HG03159 (cell line): ENCODE results near the gene KDELR1.
"Not testable (repeated sequence)": the region's sequence is repeated elsewhere in the genome, so short reads cannot be mapped to it uniquely, and the experiment has no call there.

Experiments
- ATAC-seq: cut with Tn5 transposase; IDR thresholded peaks from one replicate; pipeline ENCODE4 v1.9.1; 2021; ENCODE audit warnings: mild to moderate bottlenecking, moderate library complexity; ENCODE audit not compliant: unreplicated experiment

Gene KDELR1

DNA sequence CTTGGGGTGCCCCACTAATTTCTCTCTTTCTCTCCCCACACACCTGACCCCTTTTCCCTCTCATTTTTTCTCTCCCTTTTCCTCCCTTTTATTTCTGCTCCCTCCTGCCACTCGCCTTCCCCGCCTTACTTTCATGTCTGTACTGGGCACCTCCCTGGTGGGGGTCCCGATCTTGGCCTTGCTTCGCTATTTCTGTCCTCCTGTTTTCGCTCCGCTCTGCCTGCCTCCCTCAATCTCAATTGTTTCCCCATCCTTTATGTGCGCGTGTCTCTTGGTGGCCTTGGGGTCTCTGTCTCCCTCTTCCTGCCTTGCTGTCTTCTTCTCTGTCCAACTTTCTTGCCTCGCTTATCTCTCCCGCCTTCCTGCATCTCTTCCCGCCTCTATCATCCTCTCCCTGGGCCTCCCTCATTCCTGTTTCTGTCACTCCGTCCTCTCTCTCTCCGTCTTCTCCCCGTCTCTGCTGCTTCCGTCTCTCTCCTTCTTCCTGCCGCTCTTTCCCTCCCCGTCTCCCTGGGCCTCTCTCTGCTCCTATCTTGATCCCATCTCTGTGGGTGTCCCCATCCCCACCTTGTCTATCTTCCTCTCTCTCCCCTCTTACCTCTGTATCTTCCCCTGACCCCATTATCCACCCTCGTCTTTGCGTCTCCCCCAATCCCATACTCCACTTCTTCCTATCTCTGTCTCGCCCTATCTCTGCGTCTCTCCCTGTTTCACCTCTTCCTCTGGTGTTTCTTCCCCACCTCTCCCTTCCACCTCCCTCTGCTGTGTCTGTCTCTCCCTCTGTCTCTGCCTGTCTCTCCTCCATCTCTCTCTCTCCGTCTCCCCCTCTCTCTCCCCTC is 6.1 kb upstream of the KDELR1 start:
- ATAC-seq, result no peak

DNA sequence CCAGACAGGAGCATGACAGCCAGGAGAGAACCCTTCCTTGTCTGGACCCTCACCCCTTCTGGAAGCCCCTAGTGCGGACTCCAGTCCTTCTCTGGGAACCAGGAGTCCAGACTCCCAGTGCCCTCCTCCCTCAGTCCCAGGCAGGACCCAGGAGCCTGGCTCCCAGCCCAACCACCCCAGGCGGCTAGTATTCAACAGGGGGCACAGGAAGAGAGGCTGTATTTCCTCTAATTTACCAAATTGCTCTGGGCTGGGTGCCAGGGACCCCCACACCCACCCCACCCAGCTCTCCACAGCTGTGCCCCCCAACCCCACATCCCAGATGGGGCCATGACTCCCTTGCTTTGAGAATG is 5.4 kb upstream of the KDELR1 start:
- no peak for ATAC-seq

DNA sequence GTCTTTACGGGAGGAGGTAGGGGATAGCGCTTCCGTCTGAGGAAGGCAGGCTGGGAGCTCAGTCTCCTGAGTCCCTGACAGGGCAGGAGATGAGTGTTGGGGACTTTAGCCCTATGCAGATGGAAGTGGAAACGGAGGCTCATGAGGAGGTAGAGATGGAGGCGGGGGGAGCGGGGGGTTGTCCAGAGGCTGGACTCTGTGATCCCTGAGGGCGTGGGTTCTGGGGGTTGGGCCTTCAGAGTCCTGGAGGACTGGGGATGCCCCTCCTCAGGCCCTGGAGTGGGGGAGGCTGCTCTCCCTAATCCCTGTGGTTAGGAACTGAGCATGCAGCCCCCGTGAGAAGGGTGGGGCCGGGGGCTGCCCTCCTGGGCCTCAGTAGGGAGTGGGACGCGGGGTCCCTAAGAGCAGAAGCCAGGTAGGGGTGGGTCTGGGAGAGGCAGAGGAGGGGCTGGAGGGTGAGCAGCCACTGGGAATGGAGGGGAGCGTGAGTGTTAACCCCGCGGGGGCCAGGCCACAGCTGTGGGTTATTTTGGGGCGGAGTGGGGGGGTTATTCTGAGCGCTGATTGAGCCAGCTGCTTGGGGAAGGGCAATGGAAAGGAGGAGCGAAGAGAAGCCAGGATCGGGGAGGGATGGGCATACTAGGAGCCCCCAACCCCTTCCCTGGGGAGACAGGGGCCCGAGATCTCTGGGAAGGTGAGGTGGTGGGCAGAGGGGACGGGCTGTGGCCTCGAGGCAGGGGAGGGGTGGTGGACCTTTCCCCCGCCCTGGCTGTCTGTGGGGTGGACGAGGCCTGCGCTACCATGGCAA is 4.9 kb upstream of the KDELR1 start:
- ATAC-seq, result no peak

DNA sequence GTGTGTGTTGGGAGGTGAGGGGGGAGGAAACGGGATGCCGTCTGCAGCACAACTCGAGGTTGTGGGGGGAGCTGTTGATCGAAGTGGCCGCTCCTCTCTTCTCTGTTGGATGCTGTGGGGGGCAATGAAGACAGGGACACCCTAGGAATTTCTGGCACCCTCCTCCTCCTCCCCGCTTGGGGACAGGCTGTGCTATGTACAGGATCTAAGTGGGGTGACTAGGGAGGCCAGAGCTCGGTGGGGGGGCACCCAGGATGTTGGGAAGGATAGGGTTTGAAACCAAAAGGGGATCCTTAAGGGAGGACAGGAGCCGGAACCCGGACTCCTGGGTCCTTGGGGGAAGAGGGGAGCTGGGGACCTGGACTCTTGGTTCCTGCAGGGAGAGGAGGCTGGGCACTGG is 4.1 kb upstream of the KDELR1 start:
- ATAC-seq, result no peak

DNA sequence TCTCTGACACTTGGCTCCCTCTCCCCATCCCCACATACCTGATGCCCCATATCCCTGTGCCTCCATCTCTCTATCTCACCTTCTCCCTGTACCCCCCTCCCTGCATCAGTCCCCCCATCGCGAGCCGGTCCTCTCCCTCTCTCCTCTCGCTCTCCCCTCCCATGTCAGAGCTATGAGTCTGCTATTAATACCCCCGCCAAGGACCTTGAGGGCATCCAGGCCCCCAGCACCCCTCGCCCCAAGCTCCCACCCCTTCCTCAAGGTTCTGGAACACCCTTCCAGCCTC is 3.8 kb upstream of the KDELR1 start:
- ATAC-seq, result no peak

DNA sequence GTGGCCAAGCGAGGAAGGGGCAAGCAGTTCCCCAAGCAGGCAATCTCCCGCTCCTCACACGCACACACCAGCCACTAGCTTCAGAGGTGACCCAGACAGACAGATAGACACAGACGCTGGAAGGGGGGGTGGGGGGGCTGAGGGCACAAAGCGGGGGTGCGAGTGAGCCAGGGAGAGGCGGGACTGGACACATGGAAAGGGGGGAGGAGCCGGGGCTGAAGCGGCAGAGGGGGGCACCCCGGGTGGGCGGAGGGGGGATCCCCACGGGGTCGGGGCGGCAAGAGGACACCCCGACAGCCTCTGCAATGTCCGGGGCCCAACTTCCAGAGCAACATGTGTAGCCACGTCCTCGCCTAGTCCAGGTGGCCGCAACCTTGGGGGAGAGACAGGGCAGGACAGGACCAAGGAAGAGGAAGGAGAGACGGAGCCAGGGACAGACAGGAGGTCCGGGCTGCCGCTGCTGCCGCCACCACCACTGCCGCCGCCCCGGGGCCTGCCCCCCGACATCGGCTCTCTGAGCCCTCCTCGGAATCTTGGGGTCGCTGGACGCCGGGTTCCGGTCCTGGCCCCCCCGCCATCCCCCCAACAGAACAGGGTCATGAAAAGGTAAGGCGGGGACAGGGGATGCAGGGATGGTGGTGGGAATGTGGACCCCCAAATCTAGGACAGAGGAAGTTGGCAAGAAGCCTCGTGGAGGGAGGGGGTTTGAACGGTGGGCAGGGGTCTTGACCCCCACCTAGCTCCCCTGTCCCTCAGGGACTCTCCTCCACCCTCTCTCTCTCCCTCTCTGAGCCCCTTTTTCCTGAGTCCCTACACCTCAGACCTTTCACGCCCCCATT is 3.2 kb upstream of the KDELR1 start:
- ATAC-seq, result no peak

DNA sequence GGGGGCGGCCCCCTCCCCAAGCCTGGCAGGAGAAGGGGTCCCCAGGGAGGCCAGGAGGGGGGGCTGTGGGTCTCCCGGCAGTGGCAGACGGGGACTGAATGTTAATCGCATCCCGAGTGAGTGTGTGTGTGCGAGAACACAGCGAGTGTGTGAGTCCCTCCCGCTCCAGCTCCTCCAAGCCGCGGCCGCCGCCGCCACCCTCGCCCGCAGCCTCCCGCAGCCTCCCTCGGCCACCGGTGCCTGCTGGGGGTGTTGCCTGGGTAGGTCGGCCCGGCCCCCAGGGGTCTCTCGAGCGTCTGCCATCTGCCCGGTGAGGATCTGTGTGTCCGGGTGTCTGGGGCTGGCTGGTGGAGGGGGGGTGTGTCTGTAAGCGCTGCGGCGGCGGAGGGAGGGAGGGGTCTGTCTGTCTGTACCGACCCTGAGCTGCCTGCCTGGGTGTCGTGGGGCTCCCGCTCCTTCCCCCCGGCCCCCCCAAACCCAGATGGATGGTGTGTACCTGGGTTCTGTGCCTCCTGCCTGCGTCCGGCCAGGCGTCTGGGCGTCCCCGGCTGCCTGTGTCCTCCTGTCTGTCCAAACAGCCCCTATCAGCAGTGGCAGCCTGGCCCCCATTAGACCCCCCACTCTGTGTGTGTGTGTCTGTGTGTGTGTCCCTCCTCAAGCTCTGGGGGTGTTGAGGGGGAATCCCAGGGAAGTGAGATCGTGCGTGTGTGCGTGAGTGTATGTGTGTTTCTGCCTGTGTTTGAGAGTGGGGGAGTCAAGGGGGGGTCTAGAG is 2.4 kb upstream of the KDELR1 start, which contains the start of gene GRIN2D:
GRIN2D (plus strand) TSS at position 110 of the 772 bp plus-strand sequence. CDS start 4,725 bp downstream, outside the sequence.
- no peak for ATAC-seq

DNA sequence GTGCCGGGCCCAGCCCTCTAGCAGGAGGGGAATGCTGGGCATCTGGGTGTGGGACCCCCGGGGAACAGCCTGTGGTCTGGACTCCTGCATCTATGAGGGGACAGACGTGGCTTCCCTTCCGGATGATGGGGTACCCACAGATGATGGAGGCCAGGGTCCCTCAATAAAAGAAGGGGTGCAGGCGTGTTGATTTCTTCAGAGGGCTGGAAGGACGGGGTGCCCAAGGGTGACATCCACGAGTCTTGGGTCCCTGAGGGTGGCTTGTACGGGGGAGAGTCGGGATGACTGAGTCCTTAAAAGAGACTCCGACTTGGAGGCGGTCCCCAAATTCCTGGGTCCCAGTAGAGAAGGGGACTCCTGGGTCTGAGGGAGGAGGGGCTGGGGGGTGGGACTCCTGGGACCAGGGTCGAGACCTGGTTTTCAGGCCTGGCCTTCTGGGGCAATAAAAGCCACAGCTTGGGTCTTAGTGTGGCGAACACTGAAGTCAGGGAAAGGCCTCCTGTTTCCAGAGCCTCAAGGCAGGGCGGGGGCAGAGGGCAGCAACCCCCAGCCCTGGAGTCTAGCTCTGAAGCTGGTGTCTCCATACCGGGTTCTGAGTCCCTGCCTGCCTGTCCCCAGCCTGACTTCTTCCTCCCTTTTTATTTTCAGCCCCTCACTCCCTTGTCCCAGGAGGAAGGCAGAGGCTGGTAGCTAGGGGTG is 1.7 kb upstream of the KDELR1 start:
- no peak for ATAC-seq

DNA sequence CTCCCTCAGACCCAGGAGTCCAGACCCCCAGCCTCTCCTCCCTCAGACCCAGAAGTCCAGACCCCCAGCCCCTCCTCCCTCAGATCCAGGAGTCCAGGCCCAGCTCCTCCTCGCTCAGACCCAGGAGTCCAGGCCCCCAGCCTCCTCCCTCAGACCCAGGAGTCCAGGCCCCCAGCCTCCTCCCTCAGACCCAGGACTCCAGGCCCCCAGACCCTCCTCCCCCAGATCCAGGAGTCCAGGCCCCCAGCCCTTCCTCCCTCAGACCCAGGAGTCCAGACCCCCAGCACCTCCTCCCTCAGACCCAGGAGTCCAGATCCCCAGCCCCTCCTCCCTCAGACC is 624 bp upstream of the KDELR1 start:
- not testable (repeated sequence) for ATAC-seq

DNA sequence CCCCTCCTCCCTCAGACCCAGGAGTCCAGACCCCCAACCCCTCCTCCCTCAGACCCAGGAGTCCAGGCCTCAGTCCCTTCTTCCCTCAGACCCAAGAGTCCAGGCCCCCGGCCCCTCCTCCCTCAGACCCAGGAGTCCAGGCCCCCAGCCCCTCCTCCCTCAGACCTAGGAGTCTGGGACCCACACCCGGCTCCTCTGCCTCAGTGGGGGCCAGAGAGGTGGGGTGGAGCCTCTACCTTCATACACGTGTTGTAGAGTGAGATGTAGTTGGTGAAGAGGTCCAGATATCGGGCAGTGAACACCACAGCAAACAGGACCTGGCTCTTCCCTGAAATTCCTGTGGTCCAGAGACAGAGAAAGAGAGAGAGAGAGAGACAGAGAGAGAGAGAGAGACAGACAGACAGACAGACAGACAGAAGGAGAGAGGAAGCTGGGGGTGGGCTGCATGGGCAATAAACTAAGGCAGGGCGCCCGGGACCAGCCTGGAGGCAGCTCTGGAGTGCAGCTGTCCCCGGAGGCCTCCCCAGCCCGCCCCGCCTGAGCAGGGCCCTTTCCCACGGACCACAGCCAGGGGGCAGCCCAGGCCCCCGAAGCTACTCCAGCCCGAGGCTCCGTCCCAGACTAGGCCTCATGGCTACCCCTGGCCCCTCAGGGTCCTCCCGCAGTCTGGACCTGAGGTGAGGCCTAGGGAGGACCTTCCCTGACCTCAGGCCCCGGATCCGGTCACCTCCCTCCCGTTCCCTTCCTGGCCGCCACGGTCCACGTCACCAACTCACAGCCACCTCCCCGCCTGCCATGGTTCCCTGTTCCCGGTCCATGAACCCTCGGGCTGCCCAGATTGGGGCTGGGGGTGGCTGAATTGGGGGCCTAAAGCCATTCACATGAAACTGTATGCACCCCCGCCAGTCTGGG is 907 bp downstream of the KDELR1 start:
- ATAC-seq, result peak; percentile 34

DNA sequence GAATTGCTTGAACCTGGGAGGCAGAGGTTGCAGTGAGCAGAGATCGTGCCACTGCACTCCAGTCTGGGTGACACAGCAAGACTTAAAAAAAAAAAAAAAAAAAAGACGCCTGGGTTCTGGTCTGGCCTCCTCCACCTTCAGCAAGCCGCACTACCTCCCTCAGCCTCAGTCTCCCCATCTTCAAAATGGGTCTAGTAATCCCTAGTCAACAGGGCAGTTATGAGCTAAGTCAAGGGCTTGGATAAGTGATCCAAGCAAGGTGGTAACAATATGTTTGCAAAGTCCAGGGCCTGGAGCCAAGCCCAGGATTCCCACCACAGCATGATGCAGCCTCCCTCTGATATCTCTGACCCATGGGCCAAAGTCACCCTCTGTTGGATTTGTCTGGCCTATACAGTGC is 4.4 kb downstream of the KDELR1 start:
- no peak for ATAC-seq

DNA sequence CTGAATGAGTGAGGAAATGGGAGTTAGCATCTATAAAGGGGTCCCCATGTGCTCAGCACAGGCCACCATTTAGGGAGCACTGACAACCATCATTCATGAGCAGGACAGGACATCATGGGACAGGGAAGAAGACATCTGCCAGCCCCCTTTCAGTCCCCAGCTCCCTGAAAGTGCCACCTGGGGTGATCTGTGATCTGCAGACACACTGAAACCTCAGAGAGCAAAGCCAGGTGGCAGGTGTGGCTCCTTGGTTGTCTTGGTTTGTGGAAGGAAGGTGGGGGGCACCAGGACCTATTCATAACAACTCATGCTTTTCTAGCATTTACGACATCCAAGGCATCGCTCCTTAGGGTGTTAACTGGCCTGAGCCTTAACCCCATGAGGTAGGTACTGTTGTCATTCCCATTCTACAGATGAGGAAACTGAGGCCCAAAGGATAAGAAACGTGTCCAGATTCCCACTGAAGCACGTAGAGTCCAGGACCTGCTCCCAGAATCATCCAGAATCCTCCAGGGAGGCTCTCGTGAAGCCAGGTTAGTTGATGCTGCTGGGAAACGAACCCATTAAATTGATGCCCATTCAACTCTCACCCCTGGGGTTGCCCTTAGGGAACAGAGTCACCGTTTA is 5.8 kb downstream of the KDELR1 start:
- no peak for ATAC-seq

DNA sequence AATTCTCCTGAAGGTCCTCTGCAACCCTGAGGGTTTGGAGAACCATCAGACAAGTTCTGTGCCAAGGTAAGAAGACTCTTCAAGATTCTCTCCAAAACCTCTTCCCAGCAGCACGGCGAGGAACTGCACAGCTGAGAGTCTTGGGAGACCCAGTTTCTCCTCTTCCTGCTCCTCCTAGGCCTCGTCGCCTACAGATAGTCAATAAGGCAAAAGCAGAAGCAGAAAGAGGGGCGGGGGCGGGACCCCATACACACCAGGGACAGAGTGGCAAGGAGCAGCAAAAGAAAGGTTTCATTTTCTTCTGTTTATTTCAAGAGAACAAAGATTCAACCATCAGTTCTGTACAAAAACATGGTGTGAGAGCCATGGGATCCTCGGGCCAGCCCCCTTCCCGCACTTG is 9.1 kb downstream of the KDELR1 start:
- no peak for ATAC-seq

DNA sequence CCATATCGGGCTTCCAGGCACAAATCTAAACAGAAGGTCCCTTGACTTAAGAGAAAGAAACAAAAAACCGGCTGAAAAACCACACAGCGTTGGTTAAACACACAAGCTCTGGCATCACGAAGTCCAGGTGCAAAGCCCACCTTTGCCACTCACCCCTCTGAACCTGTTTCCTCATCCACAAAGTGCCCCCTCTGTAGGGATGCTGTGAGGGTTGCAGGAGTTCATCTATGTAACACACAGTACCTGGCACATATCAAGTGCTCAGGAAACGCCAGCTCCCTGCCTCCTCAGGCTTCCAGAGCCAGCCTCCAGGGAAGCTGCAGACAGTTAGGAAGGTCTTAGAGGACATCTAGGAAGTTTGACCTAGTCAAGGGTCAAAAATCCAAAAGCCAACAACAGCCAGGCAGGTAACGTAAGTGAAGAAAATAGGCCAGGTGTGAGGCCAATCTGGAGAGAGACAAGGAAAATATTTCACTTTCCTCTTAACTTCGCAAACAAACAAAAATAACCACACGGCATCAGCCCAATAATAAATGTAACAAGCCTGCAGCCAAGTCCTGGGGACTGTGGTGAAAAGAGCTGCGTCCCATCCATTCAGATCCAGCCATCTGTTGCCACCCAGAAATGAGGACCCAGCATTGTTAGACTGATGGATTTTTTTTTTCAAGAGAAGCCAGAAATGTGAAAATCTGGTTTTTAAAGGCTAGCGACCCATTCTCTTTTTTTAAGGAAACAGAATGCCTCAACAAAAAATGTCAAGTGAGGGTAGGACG is 10.0 kb downstream of the KDELR1 start:
- ATAC-seq, result no peak

DNA sequence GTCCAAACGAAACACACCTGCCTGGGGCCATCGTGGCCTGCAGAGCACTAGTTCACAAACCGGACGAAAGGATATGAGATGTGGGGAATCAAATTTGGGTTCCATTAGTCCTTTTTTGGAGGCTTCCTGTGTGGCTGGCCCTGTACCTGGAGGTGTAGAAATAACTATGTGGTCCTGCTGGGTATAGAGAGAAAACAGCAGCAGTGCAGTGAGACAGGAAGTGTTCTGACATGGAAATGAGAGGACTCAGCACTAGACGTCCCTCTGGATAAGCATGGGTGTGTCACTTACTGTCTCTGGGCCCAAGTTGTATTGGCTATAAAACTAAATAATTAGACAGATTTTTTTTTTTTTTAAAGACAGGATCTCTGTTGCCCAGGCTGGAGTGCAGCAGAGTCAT is 12.3 kb downstream of the KDELR1 start:
- ATAC-seq, result no peak

DNA sequence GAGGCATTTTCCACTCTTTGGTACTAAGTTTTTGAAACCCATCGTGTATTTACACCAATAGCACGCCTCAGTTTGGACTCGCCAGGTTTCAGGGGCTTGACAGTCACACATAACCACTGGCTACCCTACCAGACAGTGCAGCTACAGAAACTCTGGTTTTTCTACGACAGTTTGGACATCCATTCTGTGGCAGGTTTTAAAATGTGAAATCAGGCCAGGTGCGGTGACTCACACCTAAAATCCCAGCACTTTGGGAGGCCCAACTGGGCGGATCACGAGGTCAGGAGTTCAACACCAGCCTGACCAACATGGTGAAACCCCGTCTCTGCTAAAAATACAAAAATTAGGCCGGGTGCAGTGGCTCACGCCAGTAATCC is 13.2 kb downstream of the KDELR1 start:
- no peak for ATAC-seq

DNA sequence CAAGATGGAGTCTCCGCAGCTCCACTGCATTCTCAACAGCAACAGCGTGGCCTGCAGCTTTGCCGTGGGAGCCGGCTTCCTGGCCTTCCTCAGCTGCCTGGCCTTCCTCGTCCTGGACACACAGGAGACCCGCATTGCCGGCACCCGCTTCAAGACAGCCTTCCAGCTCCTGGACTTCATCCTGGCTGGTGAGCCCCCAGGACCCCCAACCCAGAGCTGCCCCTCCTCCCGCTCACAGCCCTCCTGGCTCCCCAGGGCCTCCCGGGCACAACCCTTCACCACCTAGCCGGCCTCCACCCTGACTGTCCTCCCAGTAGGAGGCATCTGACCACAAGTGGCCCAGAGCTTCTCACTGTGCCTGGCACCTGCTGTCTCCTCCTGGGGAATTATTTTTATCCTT is 17.8 kb downstream of the KDELR1 start:
- ATAC-seq, result no peak

DNA sequence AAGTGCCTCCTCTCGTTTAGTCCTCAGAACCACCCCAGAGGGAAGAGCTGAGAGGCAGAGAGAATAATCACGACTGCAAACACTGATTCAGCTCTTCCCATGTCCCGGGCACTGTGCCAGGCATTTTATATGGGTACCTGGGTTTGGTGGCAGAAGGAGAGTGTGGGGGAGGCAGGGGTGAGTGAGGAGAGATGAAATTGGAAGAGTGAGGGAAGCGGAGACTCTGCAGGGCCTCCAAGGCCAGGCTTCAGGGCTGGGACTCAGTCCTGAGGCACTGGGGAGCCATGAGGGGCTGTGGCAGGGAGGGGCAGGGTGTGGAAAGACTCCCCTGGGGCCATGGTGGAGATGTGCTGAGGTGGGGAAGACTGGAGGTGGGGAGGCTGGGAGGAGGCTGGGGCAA is 18.4 kb downstream of the KDELR1 start:
- ATAC-seq, result no peak
